Mononuclear cell (primary cell): ENCODE results near the gene HCFC1R1. TPM values are rescaled to one million over a fixed set of nuclear protein-coding genes. Genes with fewer than 3 reads are reported as not detected.

Experiments
- H3K27me3 ChIP-seq: 2 replicates; pipeline ENCODE4 v1.6.0; 2011; ENCODE audit warnings: low read length, control low read depth; ENCODE audit not compliant: insufficient read depth
- H3K4me1 ChIP-seq: 2 replicates; pipeline ENCODE4 v1.5.1; 2011; ENCODE audit warnings: mild to moderate bottlenecking, low read length, control low read depth; ENCODE audit not compliant: insufficient read depth
- H3K4me3 ChIP-seq: 2 replicates; pipeline ENCODE4 v1.5.1; 2011; ENCODE audit warnings: mild to moderate bottlenecking, low read length, moderate library complexity
- H3K9me3 ChIP-seq: 2 replicates; pipeline ENCODE4 v1.5.1; 2011; ENCODE audit warnings: low read depth, mild to moderate bottlenecking, control low read depth, low read length
- total RNA-seq: library from RNA; depleted of rRNA; stranded (reverse); fragments of >200 nt; gene quantifications from one replicate; pipeline ENCODE4 v1.2.3, GENCODE V29; 2012

Gene HCFC1R1
- total RNA-seq, 1 donor: 8.2 TPM

DNA sequence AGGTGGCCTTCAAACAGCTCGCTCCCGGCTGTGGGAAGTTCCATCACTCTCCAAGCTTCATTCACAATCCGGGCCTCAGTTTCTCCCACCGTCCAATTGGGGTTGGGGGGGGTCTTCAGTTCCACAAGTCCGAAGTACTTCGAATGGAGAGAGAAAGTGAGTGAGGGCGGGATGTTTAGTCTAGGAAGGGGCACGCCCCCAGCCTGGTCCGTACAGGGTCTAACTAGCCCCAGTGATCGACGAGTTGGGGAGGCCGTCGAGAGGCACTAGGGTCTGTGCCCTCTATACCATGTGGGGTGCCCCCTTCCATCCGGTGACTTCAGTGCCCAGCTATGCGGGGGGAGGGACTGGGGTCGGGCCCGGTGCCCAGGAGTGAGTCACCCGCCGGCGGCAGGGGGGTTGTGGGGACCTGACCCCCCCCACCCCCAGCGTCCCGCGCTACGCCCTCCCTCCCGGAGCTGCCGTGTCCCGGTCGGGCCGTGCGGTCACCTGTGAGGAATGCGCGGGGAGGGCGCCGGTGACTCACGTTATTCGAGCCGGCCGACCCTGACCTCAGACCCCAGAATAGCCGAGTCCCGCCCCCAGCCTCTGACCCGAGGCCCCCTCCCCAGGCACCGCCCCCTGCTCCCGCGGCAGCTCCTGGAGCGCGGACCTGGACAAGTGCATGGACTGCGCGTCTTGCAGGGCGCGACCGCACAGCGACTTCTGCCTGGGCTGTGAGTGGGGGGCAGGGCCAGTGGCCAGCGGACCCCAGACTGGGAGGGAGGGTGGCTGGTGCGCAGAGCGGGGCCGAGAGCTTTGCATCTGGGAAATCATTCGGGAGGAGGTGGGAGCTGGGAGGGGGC, 2.9 kb downstream of the HCFC1R1 start:
- Histone ChIP-seq H3K4me1 (peaks cover 69% of the 10 kb centered on the region), H3K4me3 (peak overlapping the region; percentile 48), H3K27me3 (peaks cover 6% of the 10 kb centered on the region), H3K9me3 (no peaks in the 10 kb centered on the region)

- Histone ChIP-seq H3K4me1 (peaks cover 67% of the 10 kb centered on the region), H3K4me3 (peak within 1 kb of the TSS; percentile 48), H3K9me3 (no peaks in the 10 kb centered on the region), H3K27me3 (peaks cover 6% of the 10 kb centered on the region)
Measured at GRCh38 chr16:3020247-3020603, 3.5 kb downstream of the HCFC1R1 start, which contains the start of gene TNFRSF12A. TNFRSF12A (plus strand) TSS chr16:3020368; CDS start chr16:3020398, 30 bp downstream.

- Histone ChIP-seq H3K9me3 (no peaks in the 10 kb centered on the region), H3K4me1 (peaks cover 62% of the 10 kb centered on the region), H3K4me3 (peak overlapping the region; percentile 48), H3K27me3 (peaks cover 6% of the 10 kb centered on the region)
Measured at GRCh38 chr16:3019594-3020246, 4.0 kb downstream of the HCFC1R1 start.

DNA sequence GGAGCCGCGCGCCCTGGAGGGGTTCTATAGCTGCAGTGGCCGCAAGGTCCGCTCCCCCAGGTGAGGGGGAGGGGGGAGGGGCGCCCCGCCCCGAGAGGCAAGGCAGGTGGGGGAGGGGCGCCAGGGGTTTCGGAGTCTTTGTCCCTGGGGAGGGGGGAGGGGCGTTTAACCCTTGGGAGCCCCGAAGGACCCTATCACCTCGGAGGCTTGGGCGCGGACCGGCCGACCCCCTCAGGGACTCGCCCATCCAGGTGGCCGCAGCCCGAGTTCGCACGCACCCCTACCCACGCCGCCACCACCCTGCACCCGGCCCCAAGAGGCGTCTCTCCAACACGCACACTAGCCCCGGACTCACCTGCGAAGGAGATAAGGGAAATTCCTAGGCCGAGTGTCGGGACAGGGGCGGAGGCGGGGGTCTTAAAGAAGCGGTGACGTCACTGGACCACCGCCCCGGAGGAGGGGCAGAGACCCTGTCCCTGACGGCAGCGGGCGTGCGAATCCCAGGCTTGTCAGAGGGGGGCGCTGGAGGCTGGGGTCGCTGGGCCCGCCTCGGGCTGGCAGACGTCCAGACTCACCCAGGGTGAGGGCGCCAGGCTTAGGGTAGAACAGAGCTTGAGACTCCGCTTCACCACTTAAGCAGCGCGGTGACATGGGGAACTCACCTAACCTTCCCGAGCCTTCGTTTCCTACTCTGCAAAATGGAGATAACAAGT, 5.8 kb downstream of the HCFC1R1 start, which contains the start of gene CLDN6:
Gene CLDN6, minus strand, starts transcription at position 390 of the 713 bp plus-strand sequence. CDS start 2,162 bp downstream, outside the sequence.
- H3K4me3 ChIP-seq: no peak within 1 kb of the TSS
- H3K9me3 ChIP-seq: no peaks in the 10 kb centered on the region
- H3K4me1 ChIP-seq: peaks cover 46% of the 10 kb centered on the region
- peaks cover 6% of the 10 kb centered on the region for H3K27me3 ChIP-seq

GRCh38 chr16:3017344-3017743, 6.4 kb downstream of the HCFC1R1 start:
- H3K4me1 ChIP-seq: peaks cover 40% of the 10 kb centered on the region
- no peaks in the 10 kb centered on the region for H3K9me3 ChIP-seq
- peaks cover 6% of the 10 kb centered on the region for H3K27me3 ChIP-seq
- no peak overlapping the region for H3K4me3 ChIP-seq

DNA sequence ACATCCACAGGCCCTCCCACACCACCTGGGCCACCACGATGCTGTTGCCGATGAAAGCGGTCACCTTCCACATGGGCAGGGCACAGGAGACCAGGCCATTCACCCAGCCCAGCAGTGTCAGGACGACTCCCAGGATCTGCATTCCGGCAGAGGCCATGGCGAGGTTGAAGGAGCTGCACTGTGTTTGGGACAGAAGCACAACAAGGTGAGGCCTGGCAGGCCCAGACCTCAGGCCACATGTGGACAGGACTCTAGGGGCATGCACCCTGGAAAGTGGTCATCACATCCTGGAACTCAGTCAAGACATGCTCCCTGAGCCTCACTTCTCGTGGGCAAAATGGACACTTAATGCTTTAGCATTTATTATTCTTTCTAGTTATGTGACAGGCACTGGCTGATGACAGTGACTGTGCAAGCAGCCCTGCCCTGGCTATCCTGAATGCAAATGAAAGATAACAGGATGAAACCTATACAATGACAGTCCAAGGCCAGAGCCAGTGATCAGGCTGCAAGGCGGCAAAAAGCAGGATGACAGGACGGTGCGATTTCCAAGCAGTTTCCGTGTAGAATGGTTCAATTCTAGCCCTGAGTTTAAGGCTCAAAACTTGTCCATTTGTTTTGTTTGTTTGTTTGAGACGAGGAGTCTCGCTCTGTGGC, 7.7 kb downstream of the HCFC1R1 start:
- Histone ChIP-seq H3K4me1 (peaks cover 27% of the 10 kb centered on the region), H3K4me3 (no peak overlapping the region), H3K9me3 (no peaks in the 10 kb centered on the region), H3K27me3 (peaks cover 6% of the 10 kb centered on the region)

GRCh38 chr16:3014971-3015370, 8.8 kb downstream of the HCFC1R1 start:
- H3K27me3 ChIP-seq: peaks cover 6% of the 10 kb centered on the region
- no peak overlapping the region for H3K4me3 ChIP-seq
- no peaks in the 10 kb centered on the region for H3K9me3 ChIP-seq
- H3K4me1 ChIP-seq: peaks cover 18% of the 10 kb centered on the region

- peaks cover 16% of the 10 kb centered on the region for H3K4me1 ChIP-seq
- peaks cover 6% of the 10 kb centered on the region for H3K27me3 ChIP-seq
- H3K4me3 ChIP-seq: no peak overlapping the region
- no peaks in the 10 kb centered on the region for H3K9me3 ChIP-seq
Measured at GRCh38 chr16:3013998-3014690, 9.6 kb downstream of the HCFC1R1 start.

DNA sequence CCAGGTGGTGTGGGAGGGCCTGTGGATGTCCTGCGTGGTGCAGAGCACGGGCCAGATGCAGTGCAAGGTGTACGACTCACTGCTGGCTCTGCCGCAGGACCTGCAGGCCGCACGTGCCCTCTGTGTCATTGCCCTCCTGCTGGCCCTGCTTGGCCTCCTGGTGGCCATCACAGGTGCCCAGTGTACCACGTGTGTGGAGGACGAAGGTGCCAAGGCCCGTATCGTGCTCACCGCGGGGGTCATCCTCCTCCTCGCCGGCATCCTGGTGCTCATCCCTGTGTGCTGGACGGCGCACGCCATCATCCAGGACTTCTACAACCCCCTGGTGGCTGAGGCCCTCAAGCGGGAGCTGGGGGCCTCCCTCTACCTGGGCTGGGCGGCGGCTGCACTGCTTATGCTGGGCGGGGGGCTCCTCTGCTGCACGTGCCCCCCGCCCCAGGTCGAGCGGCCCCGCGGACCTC, 10.2 kb downstream of the HCFC1R1 start:
- Histone ChIP-seq H3K9me3 (no peaks in the 10 kb centered on the region), H3K4me3 (no peak overlapping the region), H3K27me3 (peaks cover 4% of the 10 kb centered on the region), H3K4me1 (peaks cover 19% of the 10 kb centered on the region)

DNA sequence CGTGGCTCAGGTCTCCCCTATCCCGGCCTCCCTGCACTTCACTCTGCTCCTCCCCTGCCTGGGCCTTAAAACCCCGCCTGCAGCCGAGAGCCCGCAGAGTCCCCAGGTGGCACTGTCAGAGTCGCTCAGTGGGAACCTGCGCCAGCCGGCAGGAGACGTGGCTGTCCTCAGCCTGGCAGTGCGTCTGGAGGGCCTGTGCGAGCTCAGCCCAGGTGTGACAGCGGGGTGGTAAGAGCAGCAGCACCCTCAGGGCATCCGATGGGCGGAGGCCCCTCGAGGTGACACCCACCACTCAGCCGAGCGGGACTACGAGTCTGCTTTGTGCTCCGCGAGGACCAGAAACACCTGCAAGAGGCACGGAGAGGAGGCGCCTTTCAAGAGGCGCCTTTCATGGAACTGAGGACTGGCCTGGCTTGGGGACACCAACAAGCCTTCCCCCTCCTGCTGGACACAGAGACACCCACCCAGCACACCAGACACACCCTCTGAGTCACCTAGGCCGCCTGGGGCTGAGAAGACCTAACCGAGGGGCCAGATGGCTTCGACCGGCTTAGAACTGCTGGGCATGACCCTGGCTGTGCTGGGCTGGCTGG, 10.8 kb downstream of the HCFC1R1 start, which contains the start of gene CLDN9:
Gene CLDN9, plus strand, starts transcription at position 96 of the 593 bp plus-strand sequence. Its CDS starts 440 bp downstream, at position 536.
- peaks cover under 1% of the 10 kb centered on the region for H3K27me3 ChIP-seq
- H3K4me3 ChIP-seq: no peak within 1 kb of the TSS
- H3K9me3 ChIP-seq: no peaks in the 10 kb centered on the region
- peaks cover 19% of the 10 kb centered on the region for H3K4me1 ChIP-seq

- Histone ChIP-seq H3K4me1 (peaks cover 24% of the 10 kb centered on the region), H3K9me3 (no peaks in the 10 kb centered on the region), H3K27me3 (no peaks in the 10 kb centered on the region), H3K4me3 (no peak overlapping the region)
Measured at GRCh38 chr16:3012246-3012645, 11.5 kb downstream of the HCFC1R1 start.

DNA sequence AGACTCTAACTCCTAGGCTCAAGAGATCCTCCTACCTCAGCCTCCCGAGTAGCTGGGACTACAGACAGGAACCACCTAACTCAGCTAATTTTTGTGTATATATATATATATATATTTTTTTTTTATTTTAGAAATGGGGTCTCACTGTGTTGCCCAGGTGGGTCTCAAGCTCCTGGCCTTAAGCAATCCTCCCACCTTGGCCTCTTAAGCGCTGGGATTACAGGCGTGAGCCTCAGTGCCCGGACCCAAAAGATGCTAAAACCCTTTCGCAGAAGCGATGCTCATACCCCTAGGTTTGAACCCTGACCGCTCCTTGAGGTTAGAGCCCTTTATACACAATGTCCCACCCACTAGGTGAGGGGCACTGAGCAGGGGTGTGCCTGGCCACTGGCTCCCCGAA, 13.2 kb downstream of the HCFC1R1 start:
- no peak overlapping the region for H3K4me3 ChIP-seq
- peaks cover 38% of the 10 kb centered on the region for H3K4me1 ChIP-seq
- H3K27me3 ChIP-seq: no peaks in the 10 kb centered on the region
- no peaks in the 10 kb centered on the region for H3K9me3 ChIP-seq

DNA sequence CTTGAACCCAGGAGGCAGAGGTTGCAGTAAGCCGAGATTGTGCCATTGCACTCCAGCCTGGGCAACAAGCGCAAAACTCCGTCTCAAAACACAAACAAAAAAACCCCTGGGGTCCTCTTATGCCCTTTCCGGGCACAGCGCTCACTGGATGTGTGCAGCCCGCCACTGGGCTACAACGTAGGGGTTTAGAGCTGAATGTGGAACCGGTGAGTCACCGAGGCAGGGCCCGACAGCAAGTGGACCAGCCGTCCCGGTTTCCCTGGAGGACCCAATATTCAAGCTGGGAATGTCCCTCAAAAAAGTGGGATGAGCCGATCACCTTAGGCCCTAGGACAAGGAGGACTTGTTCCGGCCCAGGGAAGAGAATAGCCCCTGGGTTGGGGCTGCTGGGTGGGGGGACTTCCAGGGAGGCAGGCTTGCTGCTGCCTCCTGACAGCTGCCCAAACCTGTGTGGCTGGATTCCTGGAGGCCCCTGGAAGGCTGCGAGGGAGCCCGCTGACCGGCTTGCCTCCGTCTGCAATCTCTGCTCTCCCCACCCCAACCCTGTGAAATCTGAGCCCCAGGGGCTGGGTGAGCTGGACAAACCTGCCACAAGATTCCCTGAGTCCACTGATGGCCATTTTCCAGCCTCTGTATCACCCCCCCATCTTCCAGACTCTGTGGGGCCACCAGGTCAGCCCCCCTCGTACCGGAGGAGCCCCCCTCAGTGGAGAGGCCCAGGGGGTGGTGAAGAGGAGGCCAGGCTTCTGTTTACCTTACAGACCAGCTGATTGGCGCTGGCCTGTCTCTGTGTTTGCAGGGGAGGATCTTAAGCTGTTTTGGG, 14.0 kb downstream of the HCFC1R1 start:
- Histone ChIP-seq H3K4me1 (peaks cover 42% of the 10 kb centered on the region), H3K9me3 (no peaks in the 10 kb centered on the region), H3K4me3 (no peak overlapping the region), H3K27me3 (no peaks in the 10 kb centered on the region)
